ENCODE results near the gene TACC2. TPM values are rescaled to one million over a fixed set of nuclear protein-coding genes. Genes with fewer than 3 reads are reported as not detected.
A peak's percentile ranks its signal among the peaks of the same experiment; 100 is the strongest.

TACC2 gene
- total RNA-seq, 3 donors from 2014 or later, result 26.1 to 30.5 (median 28.5) TPM

GRCh38 chr10:121994429-121994941, 5.5 kb downstream of the TACC2 start:
- H3K4me1 ChIP-seq, result peaks cover 0 to 7% of the 10 kb centered on the region in 2 donors
- no peaks in the 10 kb centered on the region for H3K27me3 ChIP-seq
- intact Hi-C loops (cut with DNase I; ENCODE audit: low total_unique reads), result no loop called here
- TF ChIP-seq POLR2AphosphoS5 (IDR thresholded peaks at IDR 0.05), result no peak
- TF ChIP-seq POLR2A (IDR thresholded peaks at IDR 0.05), result no peak
- TF ChIP-seq, protein P1, sequence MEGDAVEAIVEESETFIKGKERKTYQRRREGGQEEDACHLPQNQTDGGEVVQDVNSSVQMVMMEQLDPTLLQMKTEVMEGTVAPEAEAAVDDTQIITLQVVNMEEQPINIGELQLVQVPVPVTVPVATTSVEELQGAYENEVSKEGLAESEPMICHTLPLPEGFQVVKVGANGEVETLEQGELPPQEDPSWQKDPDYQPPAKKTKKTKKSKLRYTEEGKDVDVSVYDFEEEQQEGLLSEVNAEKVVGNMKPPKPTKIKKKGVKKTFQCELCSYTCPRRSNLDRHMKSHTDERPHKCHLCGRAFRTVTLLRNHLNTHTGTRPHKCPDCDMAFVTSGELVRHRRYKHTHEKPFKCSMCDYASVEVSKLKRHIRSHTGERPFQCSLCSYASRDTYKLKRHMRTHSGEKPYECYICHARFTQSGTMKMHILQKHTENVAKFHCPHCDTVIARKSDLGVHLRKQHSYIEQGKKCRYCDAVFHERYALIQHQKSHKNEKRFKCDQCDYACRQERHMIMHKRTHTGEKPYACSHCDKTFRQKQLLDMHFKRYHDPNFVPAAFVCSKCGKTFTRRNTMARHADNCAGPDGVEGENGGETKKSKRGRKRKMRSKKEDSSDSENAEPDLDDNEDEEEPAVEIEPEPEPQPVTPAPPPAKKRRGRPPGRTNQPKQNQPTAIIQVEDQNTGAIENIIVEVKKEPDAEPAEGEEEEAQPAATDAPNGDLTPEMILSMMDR (IDR thresholded peaks at IDR 0.05), result no peak
- H3K36me3 ChIP-seq, result no peaks in the 10 kb centered on the region
- DNase-seq (ENCODE audit: low spot score in 2 of 2), result peak; percentile 50 to 56
- no peaks in the 10 kb centered on the region for H3K9me3 ChIP-seq
- H3K27ac ChIP-seq, result peak overlapping the region; percentile 89 to 90
- peak overlapping the region in 2 of 3 donors; percentile 25 to 45 for H3K4me3 ChIP-seq

GRCh38 chr10:121998462-121998861, 9.5 kb downstream of the TACC2 start:
- Histone ChIP-seq H3K36me3 (no peaks in the 10 kb centered on the region), H3K27me3 (no peaks in the 10 kb centered on the region), H3K9me3 (peaks cover 10 to 19% of the 10 kb centered on the region in 2 donors), H3K4me1 (peaks cover 0 to 7% of the 10 kb centered on the region in 2 donors), H3K4me3 (no peak overlapping the region), H3K27ac (peak overlapping the region; percentile 48 to 66)
- intact Hi-C loops (cut with DNase I; ENCODE audit: low total_unique reads), result no loop called here
- DNase-seq (ENCODE audit: low spot score in 2 of 2), result peak in 1 of 2 donors; percentile 51
- TF ChIP-seq, protein P1 (IDR thresholded peaks at IDR 0.05), result no peak
- TF ChIP-seq POLR2AphosphoS5 (IDR thresholded peaks at IDR 0.05) (no peak), POLR2A (IDR thresholded peaks at IDR 0.05) (no peak)

DNA sequence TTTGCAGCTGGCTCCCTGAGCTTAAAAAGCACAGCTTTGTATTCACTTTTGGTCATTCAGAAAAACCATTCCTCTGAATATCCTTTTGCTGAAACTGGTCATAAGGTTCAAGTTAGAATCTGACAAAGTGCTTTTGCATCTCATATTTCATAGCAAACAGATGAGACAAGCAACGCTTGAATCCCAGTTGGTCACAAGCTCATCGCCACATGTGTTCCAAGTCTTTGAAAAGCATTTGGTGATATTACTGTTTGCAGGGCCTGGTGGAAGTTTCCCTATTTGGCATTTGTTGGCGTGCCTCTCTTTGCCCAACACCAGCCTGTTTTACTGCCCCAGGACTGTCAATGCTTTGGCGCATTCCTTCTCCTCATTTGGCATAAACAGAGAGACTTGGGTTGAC, 10.3 kb downstream of the TACC2 start:
- no peak for DNase-seq (ENCODE audit: low spot score in 2 of 2)
- no peaks in the 10 kb centered on the region for H3K36me3 ChIP-seq
- peaks cover 10 to 19% of the 10 kb centered on the region in 2 donors for H3K9me3 ChIP-seq
- TF ChIP-seq POLR2AphosphoS5 (IDR thresholded peaks at IDR 0.05) (no peak), POLR2A (IDR thresholded peaks at IDR 0.05) (no peak)
- TF ChIP-seq, protein P1 (IDR thresholded peaks at IDR 0.05), result no peak
- H3K4me3 ChIP-seq, result no peak overlapping the region
- intact Hi-C loops (cut with DNase I; ENCODE audit: low total_unique reads), result no loop called here
- H3K27ac ChIP-seq, result no peak overlapping the region
- peaks cover 0 to 2% of the 10 kb centered on the region in 2 donors for H3K4me1 ChIP-seq
- H3K27me3 ChIP-seq, result no peaks in the 10 kb centered on the region

DNA sequence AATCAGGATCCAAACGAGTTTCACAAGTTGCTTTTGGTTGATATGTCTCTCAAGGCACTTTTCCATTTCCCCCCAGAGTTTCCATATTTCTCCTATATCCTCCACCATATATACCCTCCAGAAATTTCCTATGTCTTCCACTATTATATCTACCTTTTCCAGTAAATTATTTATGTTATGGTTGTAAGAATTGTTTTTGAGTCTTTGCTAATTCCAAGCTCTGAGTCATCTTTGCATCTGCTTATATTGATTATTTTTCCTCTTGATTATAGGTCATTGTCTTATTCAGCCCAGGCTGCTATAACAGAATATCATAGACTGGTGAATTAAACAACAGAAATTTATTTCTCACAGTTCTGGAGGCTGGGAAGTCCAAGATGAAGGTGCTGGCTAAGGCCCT, 12.7 kb downstream of the TACC2 start:
- DNase-seq (ENCODE audit: low spot score in 2 of 2), result no peak
- intact Hi-C loops (cut with DNase I; ENCODE audit: low total_unique reads), result no loop called here
- Histone ChIP-seq H3K9me3 (peaks cover 10 to 19% of the 10 kb centered on the region in 2 donors), H3K36me3 (no peaks in the 10 kb centered on the region), H3K4me3 (no peak overlapping the region), H3K27me3 (no peaks in the 10 kb centered on the region), H3K4me1 (no peaks in the 10 kb centered on the region), H3K27ac (no peak overlapping the region)
- TF ChIP-seq POLR2AphosphoS5 (IDR thresholded peaks at IDR 0.05), result no peak
- no peak for TF ChIP-seq POLR2A (IDR thresholded peaks at IDR 0.05)
- TF ChIP-seq, protein P1 (IDR thresholded peaks at IDR 0.05), result no peak

DNA sequence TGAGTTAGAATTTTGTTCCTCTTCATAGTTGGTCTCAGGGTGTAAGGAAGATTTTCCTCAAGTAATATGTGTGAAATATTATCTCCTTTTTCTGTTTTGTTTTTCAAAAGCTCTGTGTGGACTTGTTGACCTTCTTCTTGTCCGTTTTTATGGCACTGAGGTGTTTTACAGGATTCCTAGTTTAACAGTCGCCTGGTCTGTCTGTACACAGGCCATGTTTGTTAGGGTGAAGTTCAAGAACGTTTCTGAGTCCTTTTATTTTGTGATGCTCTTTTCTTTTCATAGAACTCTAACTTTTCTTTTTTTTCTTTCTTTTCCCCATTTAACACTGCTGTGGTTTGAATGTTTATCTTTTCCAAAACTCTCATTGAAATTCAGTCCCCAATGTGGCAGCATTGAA, 18.5 kb downstream of the TACC2 start:
- DNase-seq (ENCODE audit: low spot score in 2 of 2), result no peak
- no peak for TF ChIP-seq POLR2AphosphoS5 (IDR thresholded peaks at IDR 0.05)
- TF ChIP-seq, protein P1 (IDR thresholded peaks at IDR 0.05), result no peak
- H3K36me3 ChIP-seq, result no peaks in the 10 kb centered on the region
- H3K9me3 ChIP-seq, result peaks cover 0 to 8% of the 10 kb centered on the region in 2 donors
- no peaks in the 10 kb centered on the region for H3K27me3 ChIP-seq
- H3K27ac ChIP-seq, result no peak overlapping the region
- no peak overlapping the region for H3K4me3 ChIP-seq
- intact Hi-C loops (cut with DNase I; ENCODE audit: low total_unique reads), result no loop called here
- no peaks in the 10 kb centered on the region for H3K4me1 ChIP-seq
